Thyroid gland (tissue), 4 donors: Measurements from ENCODE around the gene CACNG4. TPM values are rescaled to one million over a fixed set of nuclear protein-coding genes. Genes with fewer than 3 reads are reported as not detected.

Source experiments
- DNase-seq, 2 donors: peaks; one replicate each; pipeline ENCODE4 v3.0.0-alpha.2; 2019
- H3K27ac ChIP-seq, 3 donors: fragments of 200-600 bp; sonication (generic); 1 replicate in 2 of 3; 2 replicates in 1 of 3; pipeline ENCODE4 v1.5.1; 2016 to 2019; ENCODE audit warnings: mild to moderate bottlenecking in 1 of 3, moderate library complexity in 1 of 3
- H3K27me3 ChIP-seq: fragments of 200-600 bp; sonication (generic); one replicate; pipeline ENCODE4 v1.5.1; 2019
- H3K36me3 ChIP-seq, 2 donors: fragments of 200-600 bp; sonication (generic); one replicate each; pipeline ENCODE4 v1.5.1; 2016 to 2019
- H3K4me1 ChIP-seq, 2 donors: fragments of 200-600 bp; sonication (generic); one replicate each; pipeline ENCODE4 v1.5.1; 2017 to 2019
- H3K4me3 ChIP-seq, 3 donors: fragments of 200-600 bp; sonication (generic); replicated peaks in 1 of 3; 1 replicate in 2 of 3; 2 replicates in 1 of 3; pipeline ENCODE4 v1.5.1; 2016; ENCODE audit warnings: mild to moderate bottlenecking in 1 of 3
- H3K9me3 ChIP-seq: fragments of 200-600 bp; sonication (generic); one replicate; pipeline ENCODE4 v1.5.1; 2017
- POLR2A ChIP-seq, 2 donors: fragments of 450-650 bp; IDR thresholded peaks; one replicate each; pipeline ENCODE4 v1.6.1; 2017; ENCODE audit warnings: antibody characterized with exemption in 2 of 2, mild to moderate bottlenecking in 2 of 2, moderate library complexity in 1 of 2
- WGBS, 2 donors: methylation state at CpG; one replicate each; pipeline ENCODE4 v1.1.5; 2017; 5-methylcytosine and 5-hydroxymethylcytosine counted together
- intact Hi-C: fragments of 100-400 bp; cut with DNase I; formaldehyde crosslinking; loops from one replicate; pipeline ENCODE4 v1.15.1; 2023
- total RNA-seq, 4 donors: library from RNA; depleted of rRNA; stranded (reverse); fragments of >200 nt; gene quantifications; one replicate each; pipeline ENCODE4 v1.2.3, GENCODE V29; 2016
- TF ChIP-seq, protein P1 (sequence below), 6 experiments: fragments of 200-600 bp in 3 of 6; fragments of 450-650 bp in 3 of 6; sonication (generic) in 3 of 6; IDR thresholded peaks; one replicate each; pipeline ENCODE4 v1.5.1; 2016 to 2019; ENCODE audit warnings: antibody characterized with exemption in 6 of 6, mild to moderate bottlenecking in 2 of 6, inconsistent platforms in 1 of 6, moderate library complexity in 1 of 6

CACNG4 gene
- total RNA-seq, 4 donors from 2014 or later, result 0.24 TPM; not detected in 3

- Histone ChIP-seq H3K9me3 (no peaks in the 10 kb centered on the region), H3K4me1 (no peaks in the 10 kb centered on the region), H3K36me3 (no peaks in the 10 kb centered on the region), H3K27ac (no peak overlapping the region), H3K4me3 (no peak overlapping the region), H3K27me3 (no peaks in the 10 kb centered on the region)
- TF ChIP-seq, protein P1, sequence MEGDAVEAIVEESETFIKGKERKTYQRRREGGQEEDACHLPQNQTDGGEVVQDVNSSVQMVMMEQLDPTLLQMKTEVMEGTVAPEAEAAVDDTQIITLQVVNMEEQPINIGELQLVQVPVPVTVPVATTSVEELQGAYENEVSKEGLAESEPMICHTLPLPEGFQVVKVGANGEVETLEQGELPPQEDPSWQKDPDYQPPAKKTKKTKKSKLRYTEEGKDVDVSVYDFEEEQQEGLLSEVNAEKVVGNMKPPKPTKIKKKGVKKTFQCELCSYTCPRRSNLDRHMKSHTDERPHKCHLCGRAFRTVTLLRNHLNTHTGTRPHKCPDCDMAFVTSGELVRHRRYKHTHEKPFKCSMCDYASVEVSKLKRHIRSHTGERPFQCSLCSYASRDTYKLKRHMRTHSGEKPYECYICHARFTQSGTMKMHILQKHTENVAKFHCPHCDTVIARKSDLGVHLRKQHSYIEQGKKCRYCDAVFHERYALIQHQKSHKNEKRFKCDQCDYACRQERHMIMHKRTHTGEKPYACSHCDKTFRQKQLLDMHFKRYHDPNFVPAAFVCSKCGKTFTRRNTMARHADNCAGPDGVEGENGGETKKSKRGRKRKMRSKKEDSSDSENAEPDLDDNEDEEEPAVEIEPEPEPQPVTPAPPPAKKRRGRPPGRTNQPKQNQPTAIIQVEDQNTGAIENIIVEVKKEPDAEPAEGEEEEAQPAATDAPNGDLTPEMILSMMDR (IDR thresholded peaks at IDR 0.05), result no peak
- TF ChIP-seq POLR2A (IDR thresholded peaks at IDR 0.05), result no peak
- intact Hi-C loops, result no loop called here
- WGBS, 2 donors, result 69 to 71% methylated on average over 11 of the region's 11 CpGs
- no peak for DNase-seq
These were observed 55.8 kb downstream of the CACNG4 start for GRCh38 chr17:67020293-67020766.

- intact Hi-C loops, result no loop called here
- DNase-seq, result no peak
- Histone ChIP-seq H3K9me3 (no peaks in the 10 kb centered on the region), H3K27ac (no peak overlapping the region), H3K4me3 (no peak overlapping the region), H3K27me3 (no peaks in the 10 kb centered on the region), H3K4me1 (no peaks in the 10 kb centered on the region), H3K36me3 (no peaks in the 10 kb centered on the region)
- 94% methylated on average over 7 of the region's 7 CpGs for WGBS, 2 donors
- TF ChIP-seq POLR2A (IDR thresholded peaks at IDR 0.05), result no peak
- TF ChIP-seq, protein P1 (IDR thresholded peaks at IDR 0.05), result no peak
These were observed 56.7 kb downstream of the CACNG4 start for GRCh38 chr17:67021196-67021595.

- Histone ChIP-seq H3K27ac (no peak overlapping the region), H3K36me3 (no peaks in the 10 kb centered on the region), H3K4me1 (no peaks in the 10 kb centered on the region), H3K27me3 (no peaks in the 10 kb centered on the region), H3K4me3 (no peak overlapping the region), H3K9me3 (no peaks in the 10 kb centered on the region)
- intact Hi-C loops, result no loop called here
- 65 to 75% methylated on average over 15 to 16 of the region's 16 CpGs for WGBS, 2 donors
- TF ChIP-seq, protein P1 (IDR thresholded peaks at IDR 0.05), result no peak
- no peak for TF ChIP-seq POLR2A (IDR thresholded peaks at IDR 0.05)
- peak; percentile 6 for DNase-seq
These were observed 57.4 kb downstream of the CACNG4 start for GRCh38 chr17:67021743-67022450.

- 85 to 89% methylated on average over 10 to 11 of the region's 12 CpGs for WGBS, 2 donors
- Histone ChIP-seq H3K27ac (no peak overlapping the region), H3K27me3 (no peaks in the 10 kb centered on the region), H3K36me3 (no peaks in the 10 kb centered on the region), H3K4me1 (no peaks in the 10 kb centered on the region), H3K4me3 (no peak overlapping the region), H3K9me3 (no peaks in the 10 kb centered on the region)
- intact Hi-C loops, result no loop called here
- TF ChIP-seq POLR2A (IDR thresholded peaks at IDR 0.05), result no peak
- TF ChIP-seq, protein P1 (IDR thresholded peaks at IDR 0.05), result no peak
- no peak for DNase-seq
These were observed 57.9 kb downstream of the CACNG4 start for GRCh38 chr17:67022451-67022810.

DNA sequence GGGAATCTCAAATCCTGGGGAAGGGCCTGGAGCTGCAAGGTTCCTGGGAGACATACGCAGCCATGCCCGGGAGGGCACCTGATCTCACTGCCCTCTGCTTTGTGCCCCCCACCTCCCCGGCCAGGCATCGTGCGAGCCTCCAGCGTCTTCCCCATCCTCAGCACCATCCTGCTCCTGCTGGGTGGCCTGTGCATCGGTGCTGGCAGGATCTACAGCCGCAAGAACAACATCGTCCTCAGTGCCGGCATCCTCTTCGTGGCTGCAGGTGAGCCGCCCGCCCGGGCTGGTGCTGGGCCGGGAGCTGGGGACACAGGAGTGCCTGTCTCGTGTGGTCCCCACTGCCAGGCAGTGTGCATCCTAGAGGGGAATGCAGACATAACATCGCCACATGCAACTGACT, 60.2 kb downstream of the CACNG4 start:
- no peak overlapping the region for H3K4me3 ChIP-seq
- H3K4me1 ChIP-seq, result no peaks in the 10 kb centered on the region
- DNase-seq, result no peak
- 94 to 100% methylated on average over 3 to 5 of the region's 17 CpGs for WGBS, 2 donors
- no peaks in the 10 kb centered on the region for H3K36me3 ChIP-seq
- H3K9me3 ChIP-seq, result no peaks in the 10 kb centered on the region
- no peak overlapping the region for H3K27ac ChIP-seq
- TF ChIP-seq, protein P1 (IDR thresholded peaks at IDR 0.05), result no peak
- no peak for TF ChIP-seq POLR2A (IDR thresholded peaks at IDR 0.05)
- H3K27me3 ChIP-seq, result no peaks in the 10 kb centered on the region
- intact Hi-C loops, result no loop called here
